ENCODE results near the gene HGF. TPM values are rescaled to one million over a fixed set of nuclear protein-coding genes. Genes with fewer than 3 reads are reported as not detected.

The HGF gene
- total and polyA plus RNA-seq, 12 donors: 1.2 to 5.8 (median 2.5) TPM

DNA sequence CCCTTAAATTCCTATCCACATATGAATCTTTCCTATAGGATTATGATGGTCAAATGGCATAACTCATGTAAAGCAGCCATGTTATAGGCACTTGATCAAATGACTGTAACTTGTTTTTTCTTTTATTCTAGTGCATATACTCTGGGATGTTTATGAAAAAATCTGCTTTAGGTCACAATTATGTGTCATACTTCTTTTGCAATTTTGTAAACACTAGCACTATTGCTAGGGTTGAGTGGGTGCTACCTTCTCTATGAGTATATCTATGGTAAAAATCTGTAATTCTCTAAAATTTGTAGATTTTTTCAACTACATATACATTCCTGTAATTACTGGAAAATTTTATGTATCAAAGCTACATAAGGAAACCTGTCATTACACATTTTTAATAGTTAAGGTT is 50.0 kb downstream of the HGF start:
- DNase-seq (no peak), ATAC-seq (no peak)
- intact Hi-C loops (cut with DNase I): loop anchor here in 4 of 10 donors (5.0 to 10.0 kb wide), 2 partner anchors 215 to 223 kb away; no protein-coding TSS in a partner anchor
- Histone ChIP-seq H3K27me3 (no peaks in the 10 kb centered on the region), H3K9me3 (no peaks in the 10 kb centered on the region), H3K4me3 (no peak overlapping the region), H3K27ac (no peak overlapping the region), H3K36me3 (peaks cover 0 to 18% (median 0%) of the 10 kb centered on the region in 9 donors), H3K4me1 (no peaks in the 10 kb centered on the region)
- TF ChIP-seq, protein P1, sequence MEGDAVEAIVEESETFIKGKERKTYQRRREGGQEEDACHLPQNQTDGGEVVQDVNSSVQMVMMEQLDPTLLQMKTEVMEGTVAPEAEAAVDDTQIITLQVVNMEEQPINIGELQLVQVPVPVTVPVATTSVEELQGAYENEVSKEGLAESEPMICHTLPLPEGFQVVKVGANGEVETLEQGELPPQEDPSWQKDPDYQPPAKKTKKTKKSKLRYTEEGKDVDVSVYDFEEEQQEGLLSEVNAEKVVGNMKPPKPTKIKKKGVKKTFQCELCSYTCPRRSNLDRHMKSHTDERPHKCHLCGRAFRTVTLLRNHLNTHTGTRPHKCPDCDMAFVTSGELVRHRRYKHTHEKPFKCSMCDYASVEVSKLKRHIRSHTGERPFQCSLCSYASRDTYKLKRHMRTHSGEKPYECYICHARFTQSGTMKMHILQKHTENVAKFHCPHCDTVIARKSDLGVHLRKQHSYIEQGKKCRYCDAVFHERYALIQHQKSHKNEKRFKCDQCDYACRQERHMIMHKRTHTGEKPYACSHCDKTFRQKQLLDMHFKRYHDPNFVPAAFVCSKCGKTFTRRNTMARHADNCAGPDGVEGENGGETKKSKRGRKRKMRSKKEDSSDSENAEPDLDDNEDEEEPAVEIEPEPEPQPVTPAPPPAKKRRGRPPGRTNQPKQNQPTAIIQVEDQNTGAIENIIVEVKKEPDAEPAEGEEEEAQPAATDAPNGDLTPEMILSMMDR (IDR thresholded peaks at IDR 0.05): no peak

DNA sequence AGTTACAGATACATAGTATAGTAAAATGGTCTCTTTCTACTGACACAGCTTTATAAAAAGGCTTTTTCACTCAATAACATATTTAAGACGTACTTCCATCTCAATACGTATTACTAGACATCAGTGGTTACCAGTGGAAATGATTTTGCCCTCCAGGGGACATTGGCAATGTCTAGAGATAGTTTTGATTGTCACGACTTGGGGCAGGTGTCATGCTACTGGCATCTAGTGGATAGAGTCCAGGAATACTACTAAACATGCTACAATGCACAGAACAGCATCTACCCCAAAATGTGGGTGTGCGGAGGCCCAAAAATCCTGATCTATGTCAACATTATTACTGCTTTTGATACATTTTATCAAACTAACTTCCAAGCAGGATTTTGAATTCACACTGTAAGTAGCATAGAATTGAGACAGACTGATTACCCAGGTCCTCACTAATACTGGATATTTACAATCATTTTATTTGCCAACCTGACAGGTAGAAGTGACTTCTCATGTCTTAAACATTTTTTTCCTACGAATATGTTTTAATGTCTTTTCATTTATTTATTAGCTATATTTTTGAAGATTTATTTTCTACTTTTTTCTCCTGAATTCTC is 53.8 kb downstream of the HGF start:
- H3K9me3 ChIP-seq: no peaks in the 10 kb centered on the region
- no peaks in the 10 kb centered on the region for H3K4me1 ChIP-seq
- intact Hi-C loops (cut with DNase I): loop anchor here in 3 of 10 donors (5.0 to 10.0 kb wide), 2 partner anchors 211 to 219 kb away; no protein-coding TSS in a partner anchor
- H3K4me3 ChIP-seq: no peak overlapping the region
- ATAC-seq (no peak), DNase-seq (peak in 1 of 2 donors; percentile 4)
- peaks cover 0 to 25% (median 0%) of the 10 kb centered on the region in 9 donors for H3K36me3 ChIP-seq
- WGBS, 2 donors: 47 to 53% methylated on average over 5 of the region's 5 CpGs
- no peak overlapping the region for H3K27ac ChIP-seq
- TF ChIP-seq, protein P1 (IDR thresholded peaks at IDR 0.05): peak in 6 of 9 donors; percentile 8 to 51 (median 24)
- H3K27me3 ChIP-seq: no peaks in the 10 kb centered on the region

DNA sequence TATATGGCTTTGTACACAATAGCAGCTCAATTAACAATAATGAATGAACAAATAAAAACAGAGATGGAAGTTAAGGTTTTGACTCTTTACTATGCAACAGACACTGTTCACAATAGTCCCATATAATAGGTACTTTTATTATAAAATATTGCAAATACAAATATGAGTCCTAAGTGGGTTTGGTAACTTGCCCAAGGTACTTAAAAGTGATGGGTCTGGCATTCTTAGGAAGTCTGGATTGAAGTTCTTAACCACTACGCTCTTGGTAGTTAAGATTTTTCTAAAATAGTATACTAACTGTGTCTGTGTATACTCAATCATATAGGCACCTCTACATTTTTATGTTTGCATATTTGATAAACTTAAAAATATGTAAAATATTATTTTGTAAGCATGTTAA is 55.5 kb downstream of the HGF start:
- WGBS, 2 donors: 60 to 79% methylated on average over 1 of the region's 1 CpG
- Histone ChIP-seq H3K4me3 (no peak overlapping the region), H3K27ac (no peak overlapping the region), H3K9me3 (no peaks in the 10 kb centered on the region), H3K27me3 (no peaks in the 10 kb centered on the region), H3K36me3 (peaks cover 0 to 43% (median 0%) of the 10 kb centered on the region in 9 donors), H3K4me1 (no peaks in the 10 kb centered on the region)
- intact Hi-C loops (cut with DNase I): loop anchor here in 3 of 10 donors (1.0 to 10.0 kb wide), 3 partner anchors 28 to 210 kb away; no protein-coding TSS in a partner anchor
- TF ChIP-seq, protein P1 (IDR thresholded peaks at IDR 0.05): no peak
- ATAC-seq (no peak), DNase-seq (no peak)

DNA sequence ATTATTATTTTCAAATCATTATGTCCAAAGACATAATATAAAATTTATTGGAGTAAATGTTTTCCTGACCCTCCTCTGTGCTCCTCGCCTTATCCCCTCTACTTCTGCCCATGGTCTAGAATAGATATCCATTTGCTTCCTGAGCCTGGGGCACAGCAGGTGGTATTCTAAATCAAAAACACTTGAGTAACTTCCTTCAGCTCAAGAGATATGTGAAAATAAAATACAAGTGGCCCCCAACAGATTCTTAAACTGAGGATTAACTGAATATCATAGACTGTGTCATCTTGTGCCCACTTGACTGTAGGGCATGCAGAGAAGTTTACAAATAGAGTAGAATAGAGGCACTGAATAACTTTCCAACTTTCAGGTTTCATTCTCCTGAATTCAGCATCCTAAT is 59.1 kb downstream of the HGF start:
- no peak for DNase-seq
- 86 to 89% methylated on average over 1 of the region's 1 CpG for WGBS, 2 donors
- no peak overlapping the region for H3K27ac ChIP-seq
- no peaks in the 10 kb centered on the region for H3K27me3 ChIP-seq
- no peak overlapping the region for H3K4me3 ChIP-seq
- ATAC-seq: no peak
- H3K4me1 ChIP-seq: no peaks in the 10 kb centered on the region
- H3K9me3 ChIP-seq: no peaks in the 10 kb centered on the region
- H3K36me3 ChIP-seq: peaks cover 0 to 45% (median 0%) of the 10 kb centered on the region in 9 donors
- TF ChIP-seq, protein P1 (IDR thresholded peaks at IDR 0.05): no peak
- intact Hi-C loops (cut with DNase I): loop anchor here in 2 of 10 donors (5.0 to 10.0 kb wide), 2 partner anchors 42 to 206 kb away; no protein-coding TSS in a partner anchor

All from heart right ventricle (tissue), 16 donors.